ENCODE measurements around the gene TNFRSF13B.
"Not testable (repeated sequence)": the region's sequence is repeated elsewhere in the genome, so short reads cannot be mapped to it uniquely, and the experiment has no call there.

GRCh38 chr17:16955011-16955410, 16.9 kb downstream of the TNFRSF13B start:
- not testable (repeated sequence) for TF ChIP-seq CTCF, POLR2AphosphoS5, POLR2A (IDR thresholded peaks at IDR 0.05)

All from stomach (tissue), 4 donors.